ENCODE measurements around the gene GABRB3. TPM values are rescaled to one million over a fixed set of nuclear protein-coding genes. Genes with fewer than 3 reads are reported as not detected.

Gene GABRB3
- total and polyA plus RNA-seq, 2 donors (not counting 3 experiments of a cell fraction or from before 2014, with no cell fraction given): 0.03 TPM; not detected in 1

DNA sequence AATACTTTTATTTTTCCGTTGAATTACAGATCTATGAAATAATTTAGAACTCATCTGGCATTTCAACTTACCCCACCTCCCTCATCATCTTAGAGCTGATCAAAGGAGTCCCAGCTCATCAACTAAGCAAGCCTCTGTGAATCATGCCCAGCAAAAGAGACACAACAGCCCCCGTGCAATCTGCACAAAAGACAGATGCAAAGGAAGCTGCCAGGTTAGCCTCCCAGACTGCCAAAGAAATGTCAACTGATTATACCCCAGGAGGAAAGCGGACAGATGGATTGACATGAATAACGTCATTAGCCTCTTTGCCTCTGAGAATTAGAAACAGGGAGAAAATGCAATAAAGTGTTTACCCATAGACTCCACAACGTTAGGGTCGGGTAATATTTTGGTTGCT, 75.0 kb downstream of the GABRB3 start:
- Histone ChIP-seq H3K4me3 (replicated peaks in 1 of 3; ENCODE audit: insufficient read depth in 1 of 3, low read depth in 1 of 3, low read length in 3 of 3) (no peak overlapping the region), H3K4me2 (ENCODE audit: insufficient read depth, low read length) (no peak overlapping the region), H4K20me1 (replicated peaks; ENCODE audit: control insufficient read depth, extremely low read depth, insufficient read depth, low read length) (no peaks in the 10 kb centered on the region), H3K9me3 (replicated peaks; ENCODE audit: control insufficient read depth, insufficient read depth, low read length) (peaks cover 7% of the 10 kb centered on the region), H3K36me3 (ENCODE audit: control insufficient read depth in 2 of 2, extremely low read depth in 1 of 2, insufficient read depth in 2 of 2, low read length in 2 of 2) (no peaks in the 10 kb centered on the region), H3K27me3 (ENCODE audit: control insufficient read depth in 2 of 2, insufficient read depth in 2 of 2, low read length in 2 of 2) (no peaks in the 10 kb centered on the region), H2AFZ (ENCODE audit: low read depth, low read length) (no peak overlapping the region), H3K9me1 (replicated peaks; ENCODE audit: control insufficient read depth, extremely low read depth, insufficient read depth, low read length) (no peaks in the 10 kb centered on the region), H3K27ac (ENCODE audit: insufficient read depth, low read depth, low read length) (no peak overlapping the region), H3K79me2 (ENCODE audit: control insufficient read depth, insufficient read depth, low read length) (no peaks in the 10 kb centered on the region), H3K9ac (replicated peaks; ENCODE audit: extremely low read depth, insufficient read depth, low read length) (no peak overlapping the region), H3K4me1 (ENCODE audit: control insufficient read depth, extremely low read depth, insufficient read depth, low read length) (no peaks in the 10 kb centered on the region)
- no peak for FAIRE-seq
- ChIA-PET POLR2A (no interaction called here), CTCF (no interaction called here)
- DNase-seq (ENCODE audit: low read depth, low spot score): no peak
- no peak for TF ChIP-seq FOS (IDR thresholded peaks at IDR 0.05; ENCODE audit: borderline replicate concordance, insufficient read depth, low read length)
- TF ChIP-seq, protein P1, sequence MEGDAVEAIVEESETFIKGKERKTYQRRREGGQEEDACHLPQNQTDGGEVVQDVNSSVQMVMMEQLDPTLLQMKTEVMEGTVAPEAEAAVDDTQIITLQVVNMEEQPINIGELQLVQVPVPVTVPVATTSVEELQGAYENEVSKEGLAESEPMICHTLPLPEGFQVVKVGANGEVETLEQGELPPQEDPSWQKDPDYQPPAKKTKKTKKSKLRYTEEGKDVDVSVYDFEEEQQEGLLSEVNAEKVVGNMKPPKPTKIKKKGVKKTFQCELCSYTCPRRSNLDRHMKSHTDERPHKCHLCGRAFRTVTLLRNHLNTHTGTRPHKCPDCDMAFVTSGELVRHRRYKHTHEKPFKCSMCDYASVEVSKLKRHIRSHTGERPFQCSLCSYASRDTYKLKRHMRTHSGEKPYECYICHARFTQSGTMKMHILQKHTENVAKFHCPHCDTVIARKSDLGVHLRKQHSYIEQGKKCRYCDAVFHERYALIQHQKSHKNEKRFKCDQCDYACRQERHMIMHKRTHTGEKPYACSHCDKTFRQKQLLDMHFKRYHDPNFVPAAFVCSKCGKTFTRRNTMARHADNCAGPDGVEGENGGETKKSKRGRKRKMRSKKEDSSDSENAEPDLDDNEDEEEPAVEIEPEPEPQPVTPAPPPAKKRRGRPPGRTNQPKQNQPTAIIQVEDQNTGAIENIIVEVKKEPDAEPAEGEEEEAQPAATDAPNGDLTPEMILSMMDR (IDR thresholded peaks at IDR 0.05; ENCODE audit: extremely low read depth in 1 of 2, insufficient read depth in 1 of 2, low read depth in 1 of 2, low read length in 2 of 2): no peak
- no peak for TF ChIP-seq GATA2 (IDR thresholded peaks at IDR 0.05; ENCODE audit: insufficient read depth, insufficient read length, low read depth, low read length)
- TF ChIP-seq MYC (IDR thresholded peaks at IDR 0.05; ENCODE audit: low read depth, low read length): no peak
- no peak for TF ChIP-seq POLR2A (IDR thresholded peaks at IDR 0.05; ENCODE audit: low read depth, low read length)
- TF ChIP-seq EZH2 (IDR thresholded peaks at IDR 0.05; ENCODE audit: borderline replicate concordance, low read depth, low read length, severe bottlenecking): no peak
- TF ChIP-seq POLR2AphosphoS5 (IDR thresholded peaks at IDR 0.05; ENCODE audit: insufficient read depth, low read depth, low read length): no peak
- TF ChIP-seq, protein P2, sequence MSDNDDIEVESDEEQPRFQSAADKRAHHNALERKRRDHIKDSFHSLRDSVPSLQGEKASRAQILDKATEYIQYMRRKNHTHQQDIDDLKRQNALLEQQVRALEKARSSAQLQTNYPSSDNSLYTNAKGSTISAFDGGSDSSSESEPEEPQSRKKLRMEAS (IDR thresholded peaks at IDR 0.05; ENCODE audit: insufficient read depth, insufficient read length): no peak
- TF ChIP-seq JUN (IDR thresholded peaks at IDR 0.05; ENCODE audit: borderline replicate concordance, insufficient read depth, insufficient read length, low read depth): no peak
- BruUV-seq (replicated peaks): no TSS peak
- dilution Hi-C loops (cut with MboI; ENCODE audit: extremely low pct_ligation_motif_present, low sequenced_read_pairs) (no loop called here), intact Hi-C loops (cut with micrococcal nuclease) (no loop called here)

All from endothelial cell of umbilical vein (primary cell).